ENCODE results near the gene FKBP1A.

DNA sequence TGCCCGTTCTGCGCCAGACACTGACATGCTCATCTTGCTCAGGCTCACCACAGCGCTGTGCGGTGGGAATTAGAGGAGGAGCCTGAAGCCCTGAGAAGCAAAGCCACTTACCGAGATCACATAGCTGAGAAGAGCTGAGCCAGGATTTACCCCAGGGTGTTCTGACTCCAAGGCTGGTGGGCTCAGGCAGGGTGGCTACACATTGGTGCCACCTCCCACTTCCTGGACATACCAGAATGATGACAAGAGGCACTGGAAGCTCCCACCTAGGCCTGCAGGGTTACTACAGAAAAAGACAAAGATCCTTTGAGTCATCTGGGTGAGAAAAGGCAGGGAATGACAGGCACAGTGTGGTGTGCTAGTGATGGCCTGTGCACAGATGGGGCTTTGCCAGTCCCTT is 24.4 kb upstream of the FKBP1A start:
- TF ChIP-seq MAX (IDR thresholded peaks at IDR 0.05; ENCODE audit: low read depth, low read length) (no peak), EZH2 (IDR thresholded peaks at IDR 0.05; ENCODE audit: borderline replicate concordance, control insufficient read depth, low read depth, low read length) (no peak), CEBPB (IDR thresholded peaks at IDR 0.05; ENCODE audit: borderline replicate concordance in 1 of 2, low read depth in 2 of 2, low read length in 2 of 2) (no peak), CTCF (IDR thresholded peaks at IDR 0.05 in 2 of 3, conservative IDR thresholded peaks at IDR 0.05 in 1 of 3; ENCODE audit: control insufficient read depth in 2 of 3, extremely low read depth in 1 of 3, insufficient read depth in 1 of 3, low read depth in 3 of 3, low read length in 3 of 3) (no peak), SMC3 (IDR thresholded peaks at IDR 0.05; ENCODE audit: borderline replicate concordance, low read length) (no peak), TAF1 (IDR thresholded peaks at IDR 0.05; ENCODE audit: borderline replicate concordance, low read depth, low read length) (no peak), CREM (IDR thresholded peaks at IDR 0.05; ENCODE audit: low read depth) (no peak), ZNF217 (IDR thresholded peaks at IDR 0.05) (no peak), E2F4 (IDR thresholded peaks at IDR 0.05; ENCODE audit: low read depth, low read length) (no peak), ESRRA (IDR thresholded peaks at IDR 0.05; ENCODE audit: low read length) (no peak)

Measured in GM12878 (cell line).